ENCODE data around the gene MALT1. TPM values are rescaled to one million over a fixed set of nuclear protein-coding genes. Genes with fewer than 3 reads are reported as not detected.

Gene MALT1
- total and polyA plus RNA-seq, 2 experiments from 2014 or later: 5.2 to 18.8 TPM

DNA sequence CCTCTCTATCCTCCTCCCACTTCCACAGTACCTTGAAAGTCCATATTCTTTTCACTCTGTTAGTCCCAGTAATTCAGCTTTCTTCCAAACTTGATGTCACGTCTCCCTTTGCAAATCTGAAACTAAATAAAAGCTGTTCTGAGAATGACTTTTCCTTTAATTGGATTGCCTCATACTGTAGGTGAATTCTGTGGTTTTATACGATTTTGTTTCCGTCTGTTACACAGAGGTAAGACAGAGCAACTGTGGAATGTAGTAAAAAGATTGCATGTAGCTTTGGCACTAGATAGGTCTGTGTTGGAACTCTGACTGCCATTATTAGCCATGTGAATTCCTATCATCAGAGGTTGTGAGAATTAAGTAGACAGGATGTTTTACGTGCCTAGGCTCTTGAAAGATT lies 25.9 kb downstream of the MALT1 start:
- Histone ChIP-seq H3K4me2 (no peak overlapping the region), H4K20me1 (replicated peaks; ENCODE audit: insufficient read depth) (no peaks in the 10 kb centered on the region), H2AFZ (no peak overlapping the region), H3F3A (replicated peaks; ENCODE audit: low read depth) (no peaks in the 10 kb centered on the region), H3K4me3 (no peak overlapping the region), H3K27ac (ENCODE audit: low read depth) (no peak overlapping the region), H3K36me3 (ENCODE audit: insufficient read depth) (no peaks in the 10 kb centered on the region), H3K4me1 (ENCODE audit: insufficient read depth) (peaks cover 7% of the 10 kb centered on the region), H3K9me2 (ENCODE audit: insufficient read depth) (no peaks in the 10 kb centered on the region), H3K27me3 (ENCODE audit: insufficient read depth) (no peaks in the 10 kb centered on the region), H3K79me2 (replicated peaks; ENCODE audit: insufficient read depth) (no peaks in the 10 kb centered on the region)
- Mint-ChIP-seq H3K36me3 (ENCODE audit: low read depth) (peaks cover 14% of the 10 kb centered on the region), H3K9me3 (peaks cover 6% of the 10 kb centered on the region; the same call in 1 of the 3 replicates), H3K27ac (no peak overlapping the region), H3K4me1 (peaks cover 19% of the 10 kb centered on the region), H3K27me3 (ENCODE audit: insufficient read depth, low read depth, poor library complexity) (peaks cover 3% of the 10 kb centered on the region), H3K4me3 (no peak overlapping the region)
- DNase-seq (ENCODE audit: low spot score): no peak
- no peak for ATAC-seq
- no peak for TF ChIP-seq EZH2phosphoT487 (IDR thresholded peaks at IDR 0.05; ENCODE audit: unreplicated experiment)
- no peak for TF ChIP-seq ZNF331 (CRISPR knock-in tag; IDR thresholded peaks at IDR 0.05; ENCODE audit: low read depth)
- TF ChIP-seq ZNF114 (CRISPR knock-in tag; IDR thresholded peaks at IDR 0.05): no peak
- TF ChIP-seq JUNB (IDR thresholded peaks at IDR 0.05; ENCODE audit: unreplicated experiment): no peak
- no peak for TF ChIP-seq CTCF (conservative IDR thresholded peaks at IDR 0.05; ENCODE audit: low read depth in 2 of 2)
- no peak for TF ChIP-seq STAT1 (IDR thresholded peaks at IDR 0.05; ENCODE audit: unreplicated experiment)

DNA sequence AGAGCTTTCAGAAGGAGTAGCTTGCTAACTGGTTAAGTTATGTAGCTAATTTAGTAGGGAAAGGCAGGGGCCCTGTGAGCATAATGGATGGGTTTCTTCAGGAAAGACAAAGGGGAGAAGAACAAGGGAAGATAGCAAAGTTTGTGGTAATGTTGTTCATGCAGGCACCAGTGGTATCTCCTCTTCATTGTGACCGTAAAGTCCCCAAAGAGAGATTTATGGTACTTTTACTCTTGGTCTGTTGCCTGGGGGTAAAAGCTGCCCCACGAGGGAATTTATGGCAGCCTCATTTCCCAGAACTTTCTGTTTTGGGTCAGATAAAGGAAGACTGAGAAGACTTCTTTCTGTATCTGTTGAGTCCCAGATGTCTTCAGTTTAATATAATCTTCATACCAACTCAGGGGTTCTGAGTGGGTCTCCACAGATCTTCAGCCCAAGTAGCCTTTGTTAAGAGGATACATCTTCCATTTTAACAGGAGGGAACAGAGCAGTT lies 27.5 kb downstream of the MALT1 start:
- Mint-ChIP-seq H3K9me3 (peaks cover 6% of the 10 kb centered on the region; the same call in 1 of the 3 replicates), H3K4me3 (no peak overlapping the region), H3K36me3 (ENCODE audit: low read depth) (peaks cover 14% of the 10 kb centered on the region), H3K27ac (no peak overlapping the region), H3K4me1 (peaks cover 19% of the 10 kb centered on the region), H3K27me3 (ENCODE audit: insufficient read depth, low read depth, poor library complexity) (peaks cover 3% of the 10 kb centered on the region)
- H3K4me2 ChIP-seq: no peak overlapping the region
- H3K36me3 ChIP-seq (ENCODE audit: insufficient read depth): no peaks in the 10 kb centered on the region
- H3K27ac ChIP-seq (ENCODE audit: low read depth): no peak overlapping the region
- no peaks in the 10 kb centered on the region for H3K9me2 ChIP-seq (ENCODE audit: insufficient read depth)
- no peak for ATAC-seq
- TF ChIP-seq POLR2AphosphoS5 (IDR thresholded peaks at IDR 0.05; ENCODE audit: low read depth) (no peak), NANOG (IDR thresholded peaks at IDR 0.05; ENCODE audit: borderline replicate concordance) (no peak), STAT1 (IDR thresholded peaks at IDR 0.05; ENCODE audit: unreplicated experiment) (no peak), JUNB (IDR thresholded peaks at IDR 0.05; ENCODE audit: unreplicated experiment) (no peak), CTCF (conservative IDR thresholded peaks at IDR 0.05; ENCODE audit: low read depth in 2 of 2) (no peak), ZNF331 (CRISPR knock-in tag; IDR thresholded peaks at IDR 0.05; ENCODE audit: low read depth) (no peak)
- peaks cover 7% of the 10 kb centered on the region for H3K4me1 ChIP-seq (ENCODE audit: insufficient read depth)
- H3K4me3 ChIP-seq: no peak overlapping the region
- no peak for DNase-seq (ENCODE audit: low spot score)
- no peaks in the 10 kb centered on the region for H3K27me3 ChIP-seq (ENCODE audit: insufficient read depth)
- no peak overlapping the region for H2AFZ ChIP-seq
- H3F3A ChIP-seq (replicated peaks; ENCODE audit: low read depth): no peaks in the 10 kb centered on the region
- no peaks in the 10 kb centered on the region for H4K20me1 ChIP-seq (replicated peaks; ENCODE audit: insufficient read depth)
- no peaks in the 10 kb centered on the region for H3K79me2 ChIP-seq (replicated peaks; ENCODE audit: insufficient read depth)
